A549 (cell line): Measurements from ENCODE around the gene CSTA. TPM values are rescaled to one million over a fixed set of nuclear protein-coding genes. Genes with fewer than 3 reads are reported as not detected.
A peak's percentile ranks its signal among the peaks of the same experiment; 100 is the strongest.

Experiments
- ATAC-seq, 2 experiments: fragments of 200-7000 bp in 1 of 2; fragments of >200 bp in 1 of 2; cut with Nextera tagmentation in 1 of 2; cut with Tn5 transposase in 1 of 2; 3 replicates each; pipeline versions ENCODE4 v1.8.0 to v1.9.1; 2018 to 2020; ENCODE audit warnings: mild to moderate bottlenecking in 1 of 2, moderate library complexity in 1 of 2
- CTCF ChIA-PET: fragments of 300-600 bp; sonication (Branson Sonifier 250); formaldehyde crosslinking; extraction: SDS; loops from one replicate; lab custom pipeline; 2021; ENCODE audit warnings: antibody characterized with exemption, inconsistent platforms; lab: Yijun Ruan, JAX
- POLR2A ChIA-PET: fragments of 350-600 bp; formaldehyde crosslinking; extraction: SDS; loops from one replicate; lab custom pipeline; 2021; ENCODE audit warnings: antibody characterized with exemption, inconsistent platforms; lab: Yijun Ruan, JAX
- DNase-seq, 2 experiments: peaks; one replicate each; pipeline versions ENCODE4 v3.0.0 to v3.0.0-alpha.2; 2011 to 2016; ENCODE audit warnings: low read depth in 1 of 2, low spot score in 1 of 2
- FAIRE-seq: peaks from 2 replicates; lab custom pipeline; 2011; peaks lifted over from hg19 to GRCh38; lab: Jason Lieb, UNC
- H3K27ac ChIP-seq, 2 experiments: fragments of >200 bp; sonication (Bioruptor Twin); formaldehyde crosslinking; 3 replicates each; pipeline ENCODE4 v1.5.1; 2016 to 2017
- H3K4me1 ChIP-seq: fragments of >200 bp; sonication (Bioruptor Twin); formaldehyde crosslinking; 3 replicates; pipeline ENCODE4 v1.6.1; 2016
- H3K4me2 ChIP-seq: fragments of >200 bp; sonication (Bioruptor Twin); formaldehyde crosslinking; 3 replicates; pipeline ENCODE4 v1.6.1; 2016
- H3K4me3 ChIP-seq: fragments of >200 bp; sonication (Bioruptor Twin); formaldehyde crosslinking; 3 replicates; pipeline ENCODE4 v1.5.1; 2016
- H3K9me3 ChIP-seq: fragments of >200 bp; sonication (Bioruptor Twin); formaldehyde crosslinking; 3 replicates; pipeline ENCODE4 v1.6.1; 2016
- CEBPB ChIP-seq, 2 experiments: fragments of >200 bp in 1 of 2; sonication (Bioruptor Twin) in 1 of 2; formaldehyde crosslinking in 1 of 2; IDR thresholded peaks; 2 replicates each; pipeline ENCODE4 v1.6.1; 2012 to 2016
- CHD4 ChIP-seq: fragments of 200-600 bp; sonication (generic); IDR thresholded peaks from 2 replicates; pipeline ENCODE4 v1.6.1; 2016; ENCODE audit warnings: antibody characterized with exemption, mild to moderate bottlenecking, borderline replicate concordance
- EHMT2 ChIP-seq: fragments of 200-600 bp; sonication (generic); IDR thresholded peaks from 2 replicates; pipeline ENCODE4 v1.6.1; 2016; ENCODE audit warnings: antibody characterized with exemption, low read depth, mild to moderate bottlenecking, moderate library complexity
- ESRRA ChIP-seq: fragments of 150-350 bp; IDR thresholded peaks from 2 replicates; pipeline ENCODE4 v1.6.1; 2014; ENCODE audit warnings: mild to moderate bottlenecking, low read length, borderline replicate concordance
- FOSB ChIP-seq: fragments of 250-450 bp; sonication (Bioruptor Pico); IDR thresholded peaks from 2 replicates; pipeline ENCODE4 v1.5.0; 2020; ENCODE audit warnings: mild to moderate bottlenecking, moderate library complexity
- FOSL2 ChIP-seq, 2 experiments: fragments of 450-650 bp in 1 of 2; fragments of >200 bp in 1 of 2; sonication (Bioruptor Twin) in 1 of 2; formaldehyde crosslinking; IDR thresholded peaks; 2 replicates each; pipeline versions ENCODE4 v1.5.0 to v1.6.1; 2016 to 2020; ENCODE audit warnings: mild to moderate bottlenecking in 1 of 2, moderate library complexity in 1 of 2
- FOXS1 ChIP-seq: fragments of 250-450 bp; sonication (Bioruptor Pico); IDR thresholded peaks from 2 replicates; pipeline ENCODE4 v1.5.0; 2020; ENCODE audit warnings: mild to moderate bottlenecking, moderate library complexity
- HDAC2 ChIP-seq: fragments of 200-600 bp; sonication (generic); IDR thresholded peaks from 2 replicates; pipeline ENCODE4 v1.6.1; 2016
- HOXB5 ChIP-seq: fragments of 250-450 bp; sonication (Bioruptor Pico); IDR thresholded peaks from 2 replicates; pipeline ENCODE4 v1.5.0; 2020; ENCODE audit warnings: mild to moderate bottlenecking, moderate library complexity
- JUN ChIP-seq, 2 experiments: fragments of >200 bp; sonication (Bioruptor Twin); formaldehyde crosslinking; IDR thresholded peaks; 2 replicates in 1 of 2; 3 replicates in 1 of 2; pipeline ENCODE4 v1.6.1; 2016 to 2017
- JUNB ChIP-seq: fragments of >200 bp; sonication (Bioruptor Twin); formaldehyde crosslinking; IDR thresholded peaks from 2 replicates; pipeline ENCODE4 v1.6.1; 2016
- KDM5A ChIP-seq: fragments of 200-600 bp; sonication (generic); IDR thresholded peaks from 2 replicates; pipeline ENCODE4 v1.6.1; 2016; ENCODE audit warnings: antibody characterized with exemption, mild to moderate bottlenecking
- MAFK ChIP-seq: fragments of 450-650 bp; IDR thresholded peaks from 2 replicates; pipeline ENCODE4 v1.6.1; 2014; ENCODE audit not compliant: partially characterized antibody
- MAZ ChIP-seq: fragments of 150-350 bp; IDR thresholded peaks from 2 replicates; pipeline ENCODE4 v1.6.1; 2014; ENCODE audit warnings: antibody characterized with exemption, low read depth, low read length, borderline replicate concordance
- NPAS2 ChIP-seq: fragments of 250-450 bp; sonication (Bioruptor Pico); IDR thresholded peaks from 2 replicates; pipeline ENCODE4 v1.8.0; 2022; ENCODE audit warnings: mild to moderate bottlenecking, moderate library complexity, borderline replicate concordance
- PHF8 ChIP-seq: fragments of 200-600 bp; sonication (generic); IDR thresholded peaks from 2 replicates; pipeline ENCODE4 v1.6.1; 2016; ENCODE audit warnings: low read depth, mild to moderate bottlenecking, antibody characterized with exemption, moderate library complexity, borderline replicate concordance
- POLR2AphosphoS2 ChIP-seq: conservative IDR thresholded peaks from 2 replicates; pipeline ENCODE4 v1.6.1; 2012; ENCODE audit warnings: low read length, improper control_type of control experiment, inconsistent platforms
- RAD21 ChIP-seq, 2 experiments: fragments of >200 bp in 1 of 2; sonication (Bioruptor Twin) in 1 of 2; formaldehyde crosslinking in 1 of 2; IDR thresholded peaks in 1 of 2; conservative IDR thresholded peaks in 1 of 2; 2 replicates in 1 of 2; 3 replicates in 1 of 2; pipeline ENCODE4 v1.6.1; 2012 to 2018; ENCODE audit warnings: inconsistent platforms in 1 of 2
- REST ChIP-seq: fragments of 200-600 bp; sonication (generic); IDR thresholded peaks from 2 replicates; pipeline ENCODE4 v1.6.1; 2016; ENCODE audit warnings: antibody characterized with exemption, mild to moderate bottlenecking, moderate library complexity
- RFX5 ChIP-seq: fragments of 450-650 bp; IDR thresholded peaks from 2 replicates; pipeline ENCODE4 v1.7.1; 2014; ENCODE audit warnings: antibody characterized with exemption, mild to moderate bottlenecking, moderate library complexity
- RNF2 ChIP-seq: fragments of 200-600 bp; sonication (generic); IDR thresholded peaks from 2 replicates; pipeline ENCODE4 v1.6.1; 2016; ENCODE audit warnings: low read depth, mild to moderate bottlenecking, antibody characterized with exemption, moderate library complexity, borderline replicate concordance
- SREBF2 ChIP-seq: fragments of 450-650 bp; IDR thresholded peaks from 2 replicates; pipeline ENCODE4 v1.6.1; 2014; ENCODE audit warnings: mild to moderate bottlenecking, moderate library complexity
- USF2 ChIP-seq: fragments of 450-650 bp; IDR thresholded peaks from 2 replicates; pipeline ENCODE4 v1.6.1; 2014; ENCODE audit warnings: antibody characterized with exemption
- ZC3H11A ChIP-seq: fragments of 450-650 bp; IDR thresholded peaks from 2 replicates; pipeline ENCODE4 v1.6.1; 2014; ENCODE audit warnings: antibody characterized with exemption, mild to moderate bottlenecking
- ZFP36 ChIP-seq: fragments of 450-650 bp; IDR thresholded peaks from 2 replicates; pipeline ENCODE4 v1.6.1; 2014; ENCODE audit warnings: borderline replicate concordance; ENCODE audit not compliant: partially characterized antibody
- ZNF302 ChIP-seq: fragments of 250-450 bp; sonication (Bioruptor Pico); IDR thresholded peaks from 2 replicates; pipeline ENCODE4 v1.9.0; 2021; ENCODE audit warnings: inconsistent platforms, mild to moderate bottlenecking, moderate library complexity
- WGBS: methylation state at CpG from one replicate; pipeline ENCODE4 v1.1.6; 2017; ENCODE audit errors: missing lambda C conversion rate; 5-methylcytosine and 5-hydroxymethylcytosine counted together
- polyA plus RNA-seq, 4 experiments: library from polyadenylated mRNA; depleted of rRNA in 3 of 4; stranded (reverse); fragments of >200 nt; fragmentation: RNase III in 1 of 4; extraction: RNeasy Plus Mini Kit Qiagen cat#74134 plus additional on column Dnase treatment in 1 of 4; gene quantifications; 2 replicates in 3 of 4; 3 replicates in 1 of 4; pipeline ENCODE4 v1.2.3, GENCODE V29; 2011 to 2017
- TF ChIP-seq, protein P1 (sequence below): fragments of 250-450 bp; sonication (Bioruptor Pico); IDR thresholded peaks from 2 replicates; pipeline ENCODE4 v1.5.0; 2020; ENCODE audit warnings: low read depth, mild to moderate bottlenecking, moderate library complexity
- TF ChIP-seq, protein P2 (sequence below): fragments of 150-350 bp; IDR thresholded peaks from 2 replicates; pipeline ENCODE4 v1.6.1; 2014; ENCODE audit warnings: low read depth, mild to moderate bottlenecking, low read length
- TF ChIP-seq, protein P3 (sequence below): IDR thresholded peaks from 2 replicates; pipeline ENCODE4 v1.6.1; 2012
- TF ChIP-seq, protein P4 (sequence below): fragments of >200 bp; sonication (Bioruptor Twin); formaldehyde crosslinking; IDR thresholded peaks from 3 replicates; pipeline ENCODE4 v1.5.1; 2016

CSTA gene
- polyA plus RNA-seq, 2 of the 4 experiments (the other 2 are of a cell fraction) = 0.41 to 7.8 TPM

GRCh38 chr3:122383771-122384697 is 59.0 kb downstream of the CSTA start, which contains the start of gene FAM162A:
FAM162A (plus strand) TSS chr3:122384182; CDS start chr3:122384266, 84 bp downstream.
- H3K9me3 ChIP-seq = no peaks in the 10 kb centered on the region
- ChIA-PET CTCF (interaction anchor here (0.5 to 3.3 kb wide), 21 partner anchors 10 to 838 kb away, joined by 3 to 26 read pairs (median 3); partner anchors contain the start of genes KPNA1 and POLQ), POLR2A (interaction anchor here (0.5 to 3.6 kb wide), 17 partner anchors 9 to 818 kb away, joined by 3 to 26 read pairs (median 4); partner anchors contain the start of genes DTX3L, HSPBAP1, PARP9 and SEC22A)
- peak within 1 kb of the TSS; percentile 84 for H3K4me3 ChIP-seq
- peak; percentile 92 to 98 for ATAC-seq
- peak within 1 kb of the TSS; percentile 98 for H3K4me2 ChIP-seq
- 2% methylated on average over 24 of the region's 52 CpGs for WGBS
- no peak for FAIRE-seq
- DNase-seq = peak; percentile 80 to 95
- peaks cover 15% of the 10 kb centered on the region; the same call in 2 of the 3 replicates for H3K4me1 ChIP-seq
- H3K27ac ChIP-seq = peak within 1 kb of the TSS; percentile 83 to 92
- no peak for TF ChIP-seq RNF2
- TF ChIP-seq MAZ = no peak
- no peak for TF ChIP-seq FOSB (CRISPR knock-in tag)
- TF ChIP-seq POLR2AphosphoS2 = no peak
- no peak for TF ChIP-seq FOSL2 (IDR thresholded peaks at IDR 0.05)
- no peak for TF ChIP-seq FOSL2 (CRISPR knock-in tag; IDR thresholded peaks at IDR 0.05)
- no peak for TF ChIP-seq JUNB
- TF ChIP-seq CHD4 = no peak
- TF ChIP-seq ESRRA = peak; percentile 84
- TF ChIP-seq USF2 = no peak
- TF ChIP-seq CEBPB (IDR thresholded peaks at IDR 0.05) = no peak
- no peak for TF ChIP-seq ZC3H11A
- no peak for TF ChIP-seq ZNF302 (CRISPR knock-in tag)
- TF ChIP-seq HOXB5 (CRISPR knock-in tag) = no peak
- peak in 1 of 2 experiments; percentile 79; a peak in 4 of 5 replicates for TF ChIP-seq JUN (IDR thresholded peaks at IDR 0.05)
- no peak for TF ChIP-seq MAFK
- TF ChIP-seq KDM5A = no peak
- no peak for TF ChIP-seq NPAS2 (CRISPR knock-in tag)
- no peak for TF ChIP-seq REST
- TF ChIP-seq, protein P1, sequence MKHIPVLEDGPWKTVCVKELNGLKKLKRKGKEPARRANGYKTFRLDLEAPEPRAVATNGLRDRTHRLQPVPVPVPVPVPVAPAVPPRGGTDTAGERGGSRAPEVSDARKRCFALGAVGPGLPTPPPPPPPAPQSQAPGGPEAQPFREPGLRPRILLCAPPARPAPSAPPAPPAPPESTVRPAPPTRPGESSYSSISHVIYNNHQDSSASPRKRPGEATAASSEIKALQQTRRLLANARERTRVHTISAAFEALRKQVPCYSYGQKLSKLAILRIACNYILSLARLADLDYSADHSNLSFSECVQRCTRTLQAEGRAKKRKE = no peak
- TF ChIP-seq ZFP36 = no peak
- no peak for TF ChIP-seq SREBF2
- TF ChIP-seq, protein P2, sequence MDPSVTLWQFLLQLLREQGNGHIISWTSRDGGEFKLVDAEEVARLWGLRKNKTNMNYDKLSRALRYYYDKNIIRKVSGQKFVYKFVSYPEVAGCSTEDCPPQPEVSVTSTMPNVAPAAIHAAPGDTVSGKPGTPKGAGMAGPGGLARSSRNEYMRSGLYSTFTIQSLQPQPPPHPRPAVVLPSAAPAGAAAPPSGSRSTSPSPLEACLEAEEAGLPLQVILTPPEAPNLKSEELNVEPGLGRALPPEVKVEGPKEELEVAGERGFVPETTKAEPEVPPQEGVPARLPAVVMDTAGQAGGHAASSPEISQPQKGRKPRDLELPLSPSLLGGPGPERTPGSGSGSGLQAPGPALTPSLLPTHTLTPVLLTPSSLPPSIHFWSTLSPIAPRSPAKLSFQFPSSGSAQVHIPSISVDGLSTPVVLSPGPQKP = no peak
- TF ChIP-seq FOXS1 (CRISPR knock-in tag) = no peak
- TF ChIP-seq PHF8 = 0 out of 2 replicates have a peak, but pooled peaks have one; percentile 52
- no peak for TF ChIP-seq HDAC2
- TF ChIP-seq, protein P3, sequence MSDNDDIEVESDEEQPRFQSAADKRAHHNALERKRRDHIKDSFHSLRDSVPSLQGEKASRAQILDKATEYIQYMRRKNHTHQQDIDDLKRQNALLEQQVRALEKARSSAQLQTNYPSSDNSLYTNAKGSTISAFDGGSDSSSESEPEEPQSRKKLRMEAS = peak; percentile 94
- TF ChIP-seq RFX5 = no peak
- no peak for TF ChIP-seq EHMT2
- TF ChIP-seq RAD21 (conservative IDR thresholded peaks at IDR 0.05 in 1 of 2, IDR thresholded peaks at IDR 0.05 in 1 of 2) = peak; percentile 26 to 58; a peak in 3 of 5 replicates
- TF ChIP-seq, protein P4, sequence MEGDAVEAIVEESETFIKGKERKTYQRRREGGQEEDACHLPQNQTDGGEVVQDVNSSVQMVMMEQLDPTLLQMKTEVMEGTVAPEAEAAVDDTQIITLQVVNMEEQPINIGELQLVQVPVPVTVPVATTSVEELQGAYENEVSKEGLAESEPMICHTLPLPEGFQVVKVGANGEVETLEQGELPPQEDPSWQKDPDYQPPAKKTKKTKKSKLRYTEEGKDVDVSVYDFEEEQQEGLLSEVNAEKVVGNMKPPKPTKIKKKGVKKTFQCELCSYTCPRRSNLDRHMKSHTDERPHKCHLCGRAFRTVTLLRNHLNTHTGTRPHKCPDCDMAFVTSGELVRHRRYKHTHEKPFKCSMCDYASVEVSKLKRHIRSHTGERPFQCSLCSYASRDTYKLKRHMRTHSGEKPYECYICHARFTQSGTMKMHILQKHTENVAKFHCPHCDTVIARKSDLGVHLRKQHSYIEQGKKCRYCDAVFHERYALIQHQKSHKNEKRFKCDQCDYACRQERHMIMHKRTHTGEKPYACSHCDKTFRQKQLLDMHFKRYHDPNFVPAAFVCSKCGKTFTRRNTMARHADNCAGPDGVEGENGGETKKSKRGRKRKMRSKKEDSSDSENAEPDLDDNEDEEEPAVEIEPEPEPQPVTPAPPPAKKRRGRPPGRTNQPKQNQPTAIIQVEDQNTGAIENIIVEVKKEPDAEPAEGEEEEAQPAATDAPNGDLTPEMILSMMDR = peak; percentile 72
